ENCODE measurements around the gene PROSER3.

DNA sequence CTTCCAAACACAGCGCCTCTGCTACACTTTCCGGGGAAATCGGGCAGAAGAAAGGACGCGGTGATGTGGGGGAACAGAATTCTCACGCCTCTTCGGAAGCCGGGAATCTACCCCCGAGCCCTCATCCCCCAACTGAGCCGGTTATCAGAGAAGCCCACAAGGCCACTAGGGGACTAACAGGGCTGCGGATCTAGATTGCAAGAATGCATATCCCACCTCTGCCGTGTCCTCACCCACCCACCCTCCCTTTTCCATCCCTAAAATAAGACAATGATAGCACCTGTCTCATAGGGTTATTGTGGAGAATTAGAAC is 16.8 kb upstream of the PROSER3 start:
- TF ChIP-seq CTCF (IDR thresholded peaks at IDR 0.05) (no peak), EP300 (IDR thresholded peaks at IDR 0.05) (no peak)

Measured in gastroesophageal sphincter (tissue), 3 donors.